Fibroblast of lung (primary cell): ENCODE measurements around the gene METTL16.

Experiments
- EZH2 ChIP-seq: IDR thresholded peaks from 2 replicates; pipeline ENCODE4 v1.5.1; 2012; ENCODE audit warnings: low read length, control low read depth, mild to moderate bottlenecking; ENCODE audit errors: missing control alignments
- TF ChIP-seq, protein P1 (sequence below), 2 donors: IDR thresholded peaks in 1 of 2; conservative IDR thresholded peaks in 1 of 2; 1 replicate in 1 of 2; 2 replicates in 1 of 2; pipeline ENCODE4 v1.5.1; 2011 to 2012; ENCODE audit warnings: low read length in 2 of 2, control low read depth in 1 of 2, inconsistent platforms in 1 of 2, low read depth in 1 of 2, mild to moderate bottlenecking in 1 of 2

DNA sequence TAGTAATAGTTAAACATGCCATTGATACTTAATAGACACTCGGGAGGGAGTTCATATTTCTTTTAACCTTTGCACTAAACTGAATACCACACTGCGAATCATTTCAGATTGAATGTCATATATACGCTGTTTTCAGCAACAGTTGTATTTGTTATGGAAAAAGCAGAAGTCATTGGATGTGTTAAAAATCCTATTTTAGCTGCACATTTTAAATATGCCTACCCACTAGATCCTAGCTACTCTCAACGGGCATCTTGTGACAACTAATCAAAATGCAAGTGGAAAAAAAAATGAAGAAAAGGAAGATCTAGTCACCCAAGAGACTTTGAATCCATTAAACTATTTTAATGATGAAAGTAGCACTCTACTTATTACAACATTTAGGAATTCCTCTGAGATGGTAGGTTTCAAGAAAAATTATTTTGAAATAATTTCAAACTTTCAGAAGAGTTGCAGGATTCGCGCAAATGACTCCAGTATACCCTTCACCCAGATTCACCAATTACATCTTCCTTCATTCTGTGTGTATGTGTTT, 59.4 kb downstream of the METTL16 start:
- TF ChIP-seq, protein P1, sequence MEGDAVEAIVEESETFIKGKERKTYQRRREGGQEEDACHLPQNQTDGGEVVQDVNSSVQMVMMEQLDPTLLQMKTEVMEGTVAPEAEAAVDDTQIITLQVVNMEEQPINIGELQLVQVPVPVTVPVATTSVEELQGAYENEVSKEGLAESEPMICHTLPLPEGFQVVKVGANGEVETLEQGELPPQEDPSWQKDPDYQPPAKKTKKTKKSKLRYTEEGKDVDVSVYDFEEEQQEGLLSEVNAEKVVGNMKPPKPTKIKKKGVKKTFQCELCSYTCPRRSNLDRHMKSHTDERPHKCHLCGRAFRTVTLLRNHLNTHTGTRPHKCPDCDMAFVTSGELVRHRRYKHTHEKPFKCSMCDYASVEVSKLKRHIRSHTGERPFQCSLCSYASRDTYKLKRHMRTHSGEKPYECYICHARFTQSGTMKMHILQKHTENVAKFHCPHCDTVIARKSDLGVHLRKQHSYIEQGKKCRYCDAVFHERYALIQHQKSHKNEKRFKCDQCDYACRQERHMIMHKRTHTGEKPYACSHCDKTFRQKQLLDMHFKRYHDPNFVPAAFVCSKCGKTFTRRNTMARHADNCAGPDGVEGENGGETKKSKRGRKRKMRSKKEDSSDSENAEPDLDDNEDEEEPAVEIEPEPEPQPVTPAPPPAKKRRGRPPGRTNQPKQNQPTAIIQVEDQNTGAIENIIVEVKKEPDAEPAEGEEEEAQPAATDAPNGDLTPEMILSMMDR (conservative IDR thresholded peaks at IDR 0.05 in 1 of 2, IDR thresholded peaks at IDR 0.05 in 1 of 2; ENCODE audit: low read depth in 1 of 2, low read length in 2 of 2) = no peak
- no peak for TF ChIP-seq EZH2
